HepG2 (cell line): ENCODE measurements around the gene METTL26. TPM values are rescaled to one million over a fixed set of nuclear protein-coding genes. Genes with fewer than 3 reads are reported as not detected.

ENCODE experiments used
- AGO2 ChIP-seq: fragments of 200-400 bp; formaldehyde crosslinking; optimal IDR thresholded peaks from 2 replicates; pipeline ENCODE3; 2017; ENCODE audit warnings: mild to moderate bottlenecking, low read depth, low read length, moderate library complexity
- BATF2 ChIP-seq: sonication (generic); formaldehyde crosslinking; IDR thresholded peaks from 2 replicates; pipeline ENCODE4 v1.8.0; 2022; ENCODE audit warnings: mild to moderate bottlenecking, missing genetic modification reagents, moderate library complexity
- ERF ChIP-seq: IDR thresholded peaks from 2 replicates; pipeline ENCODE4 v1.6.1; 2018; ENCODE audit warnings: missing biosample characterization, missing genetic modification reagents
- ETV5 ChIP-seq: IDR thresholded peaks from 2 replicates; pipeline ENCODE4 v1.6.1; 2018; ENCODE audit warnings: missing biosample characterization, missing genetic modification reagents, inconsistent platforms, borderline replicate concordance
- KLF9 ChIP-seq: IDR thresholded peaks from 2 replicates; pipeline ENCODE4 v1.6.1; 2016; ENCODE audit warnings: low read depth
- MIER3 ChIP-seq: IDR thresholded peaks from 2 replicates; pipeline ENCODE4 v1.6.1; 2016; ENCODE audit warnings: missing compliant biosample characterization, borderline replicate concordance
- NFE2L2 ChIP-seq: fragments of 150-350 bp; IDR thresholded peaks from 2 replicates; pipeline ENCODE4 v1.6.1; 2014; ENCODE audit warnings: low read length
- SP140L ChIP-seq: sonication (generic); formaldehyde crosslinking; IDR thresholded peaks from 2 replicates; pipeline ENCODE4 v1.4.0; 2020; ENCODE audit warnings: missing genetic modification reagents, borderline replicate concordance
- SPEN ChIP-seq: sonication (generic); formaldehyde crosslinking; IDR thresholded peaks from 2 replicates; pipeline ENCODE4 v1.5.1; 2020; ENCODE audit warnings: low read depth, mild to moderate bottlenecking, missing genetic modification reagents
- TCF12 ChIP-seq, 2 experiments: fragments of 450-650 bp in 1 of 2; sonication (generic) in 1 of 2; formaldehyde crosslinking in 1 of 2; IDR thresholded peaks; 2 replicates each; pipeline versions ENCODE4 v1.6.1 to v1.8.0; 2017 to 2022; ENCODE audit warnings: antibody characterized with exemption in 1 of 2, mild to moderate bottlenecking in 1 of 2, missing genetic modification reagents in 1 of 2, moderate library complexity in 1 of 2
- TFE3 ChIP-seq: IDR thresholded peaks from 2 replicates; pipeline ENCODE4 v1.6.1; 2016
- USF2 ChIP-seq, 2 experiments: sonication (generic) in 1 of 2; formaldehyde crosslinking in 1 of 2; IDR thresholded peaks; 2 replicates each; pipeline versions ENCODE4 v1.5.1 to v1.6.1; 2011 to 2020; ENCODE audit warnings: borderline replicate concordance in 1 of 2, low read depth in 1 of 2, low read length in 1 of 2, mild to moderate bottlenecking in 1 of 2, missing genetic modification reagents in 1 of 2, moderate library complexity in 1 of 2
- ZBTB10 ChIP-seq: sonication (generic); formaldehyde crosslinking; IDR thresholded peaks from 2 replicates; pipeline ENCODE4 v1.4.0; 2020; ENCODE audit warnings: missing genetic modification reagents, borderline replicate concordance
- ZBTB21 ChIP-seq: sonication (generic); formaldehyde crosslinking; IDR thresholded peaks from 2 replicates; pipeline ENCODE4 v1.4.0; 2020; ENCODE audit warnings: missing genetic modification reagents
- ZBTB3 ChIP-seq: sonication (generic); formaldehyde crosslinking; IDR thresholded peaks from 2 replicates; pipeline ENCODE4 v1.4.0; 2020; ENCODE audit warnings: low read depth, mild to moderate bottlenecking, moderate library complexity, missing genetic modification reagents, borderline replicate concordance
- ZNF101 ChIP-seq: sonication (generic); formaldehyde crosslinking; IDR thresholded peaks from 2 replicates; pipeline ENCODE4 v1.4.0; 2020; ENCODE audit warnings: mild to moderate bottlenecking, low read depth, missing genetic modification reagents, borderline replicate concordance
- ZNF264 ChIP-seq: sonication (generic); formaldehyde crosslinking; IDR thresholded peaks from 2 replicates; pipeline ENCODE4 v1.4.0; 2020; ENCODE audit warnings: missing genetic modification reagents
- ZNF331 ChIP-seq: sonication (generic); formaldehyde crosslinking; IDR thresholded peaks from 2 replicates; pipeline ENCODE4 v1.4.0; 2020; ENCODE audit warnings: missing genetic modification reagents
- ZNF614 ChIP-seq: IDR thresholded peaks from 2 replicates; pipeline ENCODE4 v1.6.1; 2018; ENCODE audit warnings: missing biosample characterization, missing genetic modification reagents, inconsistent platforms, borderline replicate concordance
- ZNF891 ChIP-seq: sonication (generic); formaldehyde crosslinking; IDR thresholded peaks from 2 replicates; pipeline ENCODE4 v1.5.0; 2020; ENCODE audit warnings: mild to moderate bottlenecking, missing genetic modification reagents
- ZSCAN22 ChIP-seq: sonication (generic); formaldehyde crosslinking; IDR thresholded peaks from 2 replicates; pipeline ENCODE4 v1.4.0; 2020; ENCODE audit warnings: mild to moderate bottlenecking, missing genetic modification reagents
- polyA plus RNA-seq, 8 experiments: library from polyadenylated mRNA; depleted of rRNA in 3 of 8; stranded (reverse) in 7 of 8; unstranded in 1 of 8; fragments of >200 nt; fragmentation: Illumina TruSeq in 4 of 8; extraction: Trizol in 4 of 8; gene quantifications; 2 replicates each; pipeline versions ENCODE4 v1.2.1 to v1.2.3, GENCODE V29; 2011 to 2016; ENCODE audit warnings: low read depth in 4 of 8, missing spikeins in 1 of 8, mixed read lengths in 1 of 8; ENCODE audit not compliant: insufficient read depth in 1 of 8
- total RNA-seq, 5 experiments: library from RNA; depleted of rRNA; stranded (reverse); fragments of >200 nt; fragmentation: Illumina TruSeq; extraction: Trizol; gene quantifications; 2 replicates each; pipeline ENCODE4 v1.2.3, GENCODE V29; 2016; ENCODE audit warnings: low read depth in 1 of 5

Gene METTL26
- total and polyA plus RNA-seq, 2 of the 13 experiments (the other 11 are each of a cell fraction or from before 2014, with no cell fraction given) = 65.5 to 70.1 TPM

GRCh38 chr16:642189-643049 lies 6.3 kb upstream of the METTL26 start (continued):
- TF ChIP-seq ZNF101 (CRISPR knock-in tag) (no peak), ZNF891 (CRISPR knock-in tag) (peak; percentile 78), ZBTB10 (CRISPR knock-in tag) (no peak; the same call in 1 of the 2 replicates), ZSCAN22 (no peak), AGO2 (peak; percentile 74), SP140L (CRISPR knock-in tag) (no peak), ETV5 (CRISPR knock-in tag) (peak; percentile 66), SPEN (peak; percentile 16; the same call in 1 of the 2 replicates), USF2 (IDR thresholded peaks at IDR 0.05; ENCODE audit: low read depth, low read length) (peak; percentile 29; the same call in 1 of the 2 replicates), USF2 (CRISPR knock-in tag; IDR thresholded peaks at IDR 0.05; ENCODE audit: borderline replicate concordance) (peak; percentile 52; the same call in 1 of the 2 replicates), ZNF614 (no peak), KLF9 (CRISPR knock-in tag) (no peak), ZBTB21 (CRISPR knock-in tag) (no peak), ERF (CRISPR knock-in tag) (no peak), BATF2 (no peak; the same call in 1 of the 2 replicates), ZNF264 (CRISPR knock-in tag) (0 out of 2 replicates have a peak, but pooled peaks have one; percentile 30), TFE3 (CRISPR knock-in tag) (peak; percentile 60; the same call in 1 of the 2 replicates), ZNF331 (CRISPR knock-in tag) (0 out of 2 replicates have a peak, but pooled peaks have one; percentile 17), NFE2L2 (no peak), ZBTB3 (0 out of 2 replicates have a peak, but pooled peaks have one; percentile 48), MIER3 (CRISPR knock-in tag) (no peak), TCF12 (IDR thresholded peaks at IDR 0.05) (no peak), TCF12 (CRISPR knock-in tag; IDR thresholded peaks at IDR 0.05) (0 out of 2 replicates have a peak, but pooled peaks have one; percentile 40)
